NCI-H1436 (cell line): ENCODE results near the gene CDC42BPA.

Experiments used
- DNase-seq: peaks from one replicate; lab custom pipeline; 2025; lab: John Stamatoyannopoulos, UW

CDC42BPA gene

GRCh38 chr1:226993814-226994585 is 324.3 kb downstream of the CDC42BPA start:
- DNase-seq = peak; percentile 73

- DNase-seq = no peak
Observed at GRCh38 chr1:226991920-226992319, 326.4 kb downstream of the CDC42BPA start.

- DNase-seq = no peak
Observed at GRCh38 chr1:226990133-226990716, 328.1 kb downstream of the CDC42BPA start.

GRCh38 chr1:226989085-226989920 is 329.0 kb downstream of the CDC42BPA start:
- no peak for DNase-seq

- no peak for DNase-seq
Observed at GRCh38 chr1:226988334-226988666, 330.0 kb downstream of the CDC42BPA start.

- no peak for DNase-seq
Observed at GRCh38 chr1:226987623-226988333, 330.5 kb downstream of the CDC42BPA start.

- no peak for DNase-seq
Observed at GRCh38 chr1:226987179-226987536, 331.1 kb downstream of the CDC42BPA start.

GRCh38 chr1:226986496-226987178 is 331.7 kb downstream of the CDC42BPA start:
- DNase-seq = no peak

GRCh38 chr1:226985839-226986463 is 332.3 kb downstream of the CDC42BPA start:
- no peak for DNase-seq

- no peak for DNase-seq
Observed at GRCh38 chr1:226985239-226985838, 333.0 kb downstream of the CDC42BPA start.

- no peak for DNase-seq
Observed at GRCh38 chr1:226984521-226985238, 333.6 kb downstream of the CDC42BPA start.

- no peak for DNase-seq
Observed at GRCh38 chr1:226983992-226984364, 334.3 kb downstream of the CDC42BPA start.

- DNase-seq = no peak
Observed at GRCh38 chr1:226983247-226983991, 334.9 kb downstream of the CDC42BPA start.

- no peak for DNase-seq
Observed at GRCh38 chr1:226982451-226983177, 335.7 kb downstream of the CDC42BPA start.

GRCh38 chr1:226981838-226982237 is 336.5 kb downstream of the CDC42BPA start:
- no peak for DNase-seq

- DNase-seq = no peak
Observed at GRCh38 chr1:226981386-226981817, 336.9 kb downstream of the CDC42BPA start.

GRCh38 chr1:226980565-226981385 is 337.5 kb downstream of the CDC42BPA start:
- DNase-seq = no peak

- no peak for DNase-seq
Observed at GRCh38 chr1:226980122-226980560, 338.2 kb downstream of the CDC42BPA start.
